H54 (cell line): ENCODE measurements around the gene TMEM45A.

ENCODE experiments used
- DNase-seq: peaks from one replicate; pipeline ENCODE4 v3.0.0; 2011; ENCODE audit warnings: low spot score, mixed read lengths; ENCODE audit not compliant: insufficient read length
- FAIRE-seq: peaks from 3 replicates; lab custom pipeline; 2011; peaks lifted over from hg19 to GRCh38; lab: Jason Lieb, UNC
- POLR2A ChIP-seq: IDR thresholded peaks from 2 replicates; pipeline ENCODE4 v1.6.1; 2011; ENCODE audit warnings: low read depth, mild to moderate bottlenecking, low read length

TMEM45A gene

DNA sequence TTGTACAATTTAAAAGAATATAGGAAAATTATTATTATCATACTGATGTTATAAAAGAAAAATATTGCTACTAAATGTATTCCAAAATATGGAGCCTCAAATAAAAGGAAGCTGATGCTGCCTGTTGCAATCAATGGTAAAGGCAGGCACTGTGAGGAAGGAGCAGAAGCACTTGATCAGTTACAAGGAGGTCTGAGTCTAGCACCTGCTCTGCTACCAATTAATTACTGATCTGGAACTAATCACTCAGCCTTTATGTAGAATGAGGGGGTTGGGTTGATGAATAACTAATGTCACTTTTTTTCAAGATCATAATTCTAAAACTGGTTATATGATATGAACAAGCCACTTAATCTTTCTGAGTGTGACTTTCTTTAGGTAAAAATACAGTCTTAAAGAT lies 122.5 kb downstream of the TMEM45A start:
- no peak for FAIRE-seq
- DNase-seq: no peak
- TF ChIP-seq POLR2A: no peak

GRCh38 chr3:100615684-100616083 lies 123.3 kb downstream of the TMEM45A start:
- DNase-seq (no peak), FAIRE-seq (no peak)
- no peak for TF ChIP-seq POLR2A

DNA sequence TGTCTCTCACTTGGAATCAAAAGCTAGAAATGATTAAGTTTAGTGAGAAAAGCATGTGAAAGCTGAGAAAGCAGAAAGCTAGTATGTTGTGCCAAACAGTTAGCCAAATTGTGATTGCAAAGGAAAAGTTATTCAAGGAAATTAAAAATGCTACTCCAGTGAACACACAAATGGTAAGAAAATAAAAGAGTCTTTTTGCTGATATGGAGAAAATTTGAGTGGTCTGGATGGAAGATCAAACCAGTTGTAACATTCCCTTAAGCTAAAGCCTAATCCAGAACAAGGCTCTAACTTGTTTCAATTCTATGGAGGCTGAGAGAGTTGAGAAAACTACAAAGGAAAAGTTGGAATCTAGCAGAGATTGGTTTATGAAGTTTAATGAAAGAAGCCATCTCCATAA lies 128.8 kb downstream of the TMEM45A start:
- no peak for TF ChIP-seq POLR2A
- FAIRE-seq (no peak), DNase-seq (no peak)
